GM23338 (cell line): ENCODE measurements around the gene ETF1. TPM values are rescaled to one million over a fixed set of nuclear protein-coding genes. Genes with fewer than 3 reads are reported as not detected.

Experiments used
- ATAC-seq: fragments of 200-7000 bp; cut with Tn5 transposase; 3 replicates; pipeline ENCODE4 v1.9.1; 2020
- DNase-seq: peaks from one replicate; pipeline ENCODE4 v3.0.0-alpha.2; 2015; ENCODE audit warnings: low spot score
- H2AFZ ChIP-seq: fragments of 200-600 bp; sonication (generic); 2 replicates; pipeline ENCODE4 v1.8.0; 2016; ENCODE audit warnings: antibody characterized with exemption, mild to moderate bottlenecking, moderate library complexity
- H3F3A ChIP-seq: fragments of 200-600 bp; sonication (generic); replicated peaks from 2 replicates; pipeline ENCODE4 v1.8.0; 2017; ENCODE audit warnings: antibody characterized with exemption, mixed run types, low read depth
- H3K27ac ChIP-seq: fragments of 200-600 bp; sonication (generic); 2 replicates; pipeline ENCODE4 v1.6.1; 2016; ENCODE audit warnings: low read depth
- H3K27me3 ChIP-seq: fragments of 200-600 bp; sonication (generic); 2 replicates; pipeline ENCODE4 v1.8.0; 2016; ENCODE audit warnings: mild to moderate bottlenecking, mixed run types, moderate library complexity; ENCODE audit not compliant: insufficient read depth
- H3K36me3 ChIP-seq: fragments of 200-600 bp; sonication (generic); 2 replicates; pipeline ENCODE4 v1.8.0; 2016; ENCODE audit warnings: mild to moderate bottlenecking; ENCODE audit not compliant: insufficient read depth
- H3K4me1 ChIP-seq: fragments of 200-600 bp; sonication (generic); 2 replicates; pipeline ENCODE4 v1.8.0; 2016; ENCODE audit warnings: mild to moderate bottlenecking, moderate library complexity; ENCODE audit not compliant: insufficient read depth
- H3K4me2 ChIP-seq: fragments of 200-600 bp; sonication (generic); 2 replicates; pipeline ENCODE4 v1.7.1; 2017; ENCODE audit warnings: mixed run types
- H3K4me3 ChIP-seq: fragments of 200-600 bp; sonication (generic); 2 replicates; pipeline ENCODE4 v1.6.1; 2016; ENCODE audit warnings: mixed run types
- H3K79me2 ChIP-seq: fragments of 200-600 bp; sonication (generic); replicated peaks from 2 replicates; pipeline ENCODE4 v1.8.0; 2017; ENCODE audit warnings: mild to moderate bottlenecking; ENCODE audit not compliant: insufficient read depth
- H3K9me2 ChIP-seq: fragments of 200-600 bp; sonication (generic); 2 replicates; pipeline ENCODE4 v1.8.0; 2017; ENCODE audit not compliant: insufficient read depth
- H4K20me1 ChIP-seq: fragments of 200-600 bp; sonication (generic); replicated peaks from 2 replicates; pipeline ENCODE4 v1.8.0; 2017; ENCODE audit warnings: mild to moderate bottlenecking; ENCODE audit not compliant: insufficient read depth
- H3K27ac Mint-ChIP-seq: 2 replicates; pipeline ENCODE4 v1.8.0; 2020; ENCODE audit warnings: inconsistent platforms, mild to moderate bottlenecking, moderate library complexity, mixed read lengths
- H3K27me3 Mint-ChIP-seq: 3 replicates; pipeline ENCODE4 v1.8.0; 2022; ENCODE audit warnings: low read depth, mild to moderate bottlenecking, moderate library complexity, mixed read lengths, inconsistent platforms; ENCODE audit not compliant: insufficient read depth, poor library complexity
- H3K36me3 Mint-ChIP-seq: 3 replicates; pipeline ENCODE4 v1.8.0; 2021; ENCODE audit warnings: low read depth, mild to moderate bottlenecking, inconsistent platforms, moderate library complexity, mixed read lengths
- H3K4me1 Mint-ChIP-seq: 3 replicates; pipeline ENCODE4 v1.8.0; 2020; ENCODE audit warnings: mild to moderate bottlenecking, inconsistent platforms, mixed read lengths
- H3K4me3 Mint-ChIP-seq: 3 replicates; pipeline ENCODE4 v1.8.0; 2021; ENCODE audit warnings: moderate library complexity, mild to moderate bottlenecking, inconsistent platforms, mixed read lengths
- H3K9me3 Mint-ChIP-seq: 3 replicates; pipeline ENCODE4 v1.8.0; 2020; ENCODE audit warnings: moderate library complexity, mild to moderate bottlenecking, inconsistent platforms, mixed read lengths
- CREB1 ChIP-seq: fragments of 250-450 bp; sonication (Bioruptor Pico); IDR thresholded peaks from 2 replicates; pipeline ENCODE4 v1.5.0; 2020; ENCODE audit warnings: low read depth, mild to moderate bottlenecking, moderate library complexity
- EZH2 ChIP-seq: fragments of 200-600 bp; sonication (generic); IDR thresholded peaks from one replicate; pipeline ENCODE4 v1.8.0; 2017; ENCODE audit warnings: antibody characterized with exemption, mild to moderate bottlenecking, low read depth; ENCODE audit not compliant: unreplicated experiment
- EZH2phosphoT487 ChIP-seq: fragments of 200-600 bp; sonication (generic); IDR thresholded peaks from one replicate; pipeline ENCODE4 v1.8.1; 2018; ENCODE audit warnings: antibody characterized with exemption; ENCODE audit not compliant: unreplicated experiment
- JUNB ChIP-seq: IDR thresholded peaks from one replicate; pipeline ENCODE4 v1.6.1; 2016; ENCODE audit warnings: antibody characterized with exemption; ENCODE audit not compliant: unreplicated experiment
- NANOG ChIP-seq: IDR thresholded peaks from 2 replicates; pipeline ENCODE4 v1.6.1; 2016; ENCODE audit warnings: antibody characterized with exemption, borderline replicate concordance
- POLR2AphosphoS5 ChIP-seq: IDR thresholded peaks from 2 replicates; pipeline ENCODE4 v1.6.1; 2016; ENCODE audit warnings: antibody characterized with exemption, low read depth
- ZNF114 ChIP-seq: fragments of 250-450 bp; sonication (Bioruptor Pico); IDR thresholded peaks from 2 replicates; pipeline ENCODE4 v1.5.0; 2020; ENCODE audit warnings: mild to moderate bottlenecking, moderate library complexity
- ZNF331 ChIP-seq: fragments of 250-450 bp; sonication (Bioruptor Pico); IDR thresholded peaks from 2 replicates; pipeline ENCODE4 v1.5.0; 2020; ENCODE audit warnings: low read depth, mild to moderate bottlenecking, moderate library complexity
- ZNF462 ChIP-seq: fragments of 250-450 bp; sonication (Bioruptor Pico); IDR thresholded peaks from 2 replicates; pipeline ENCODE4 v1.5.0; 2020; ENCODE audit warnings: mild to moderate bottlenecking, moderate library complexity
- polyA plus RNA-seq: library from polyadenylated mRNA; unstranded; fragments of >200 nt; fragmentation: Nextera tagmentation; extraction: Ambion mirVana; gene quantifications from 2 replicates; pipeline ENCODE4 v1.2.1, GENCODE V29; 2016
- total RNA-seq: library from RNA; depleted of rRNA; stranded (reverse); fragments of >200 nt; shearing (Covaris generic); gene quantifications from 2 replicates; pipeline ENCODE4 v1.2.3, GENCODE V29; 2014
- TF ChIP-seq, protein P1 (sequence below), 2 experiments: fragments of 200-600 bp in 1 of 2; sonication (generic) in 1 of 2; conservative IDR thresholded peaks; 2 replicates each; pipeline versions ENCODE4 v1.5.1 to v1.6.1; 2016 to 2017; ENCODE audit warnings: antibody characterized with exemption in 2 of 2, low read depth in 2 of 2, mild to moderate bottlenecking in 2 of 2, moderate library complexity in 1 of 2
- TF ChIP-seq, protein P2 (sequence below): IDR thresholded peaks from one replicate; pipeline ENCODE4 v1.6.1; 2018; ENCODE audit warnings: antibody characterized with exemption; ENCODE audit not compliant: unreplicated experiment

Gene ETF1
- total and polyA plus RNA-seq, 2 experiments from 2014 or later: 68.9 to 136 TPM

- H3K36me3 Mint-ChIP-seq: peaks cover 93% of the 10 kb centered on the region
- no peak overlapping the region for H3K27ac Mint-ChIP-seq
- H3K4me3 Mint-ChIP-seq: no peak overlapping the region
- no peak overlapping the region for H3K27ac ChIP-seq
- H2AFZ ChIP-seq: no peak overlapping the region
- TF ChIP-seq NANOG: no peak
- H3K4me3 ChIP-seq: no peak overlapping the region
- no peaks in the 10 kb centered on the region for H3K9me2 ChIP-seq
- no peak for DNase-seq
- H3K4me2 ChIP-seq: no peak overlapping the region
- peaks cover 5% of the 10 kb centered on the region for H3K27me3 Mint-ChIP-seq
- peaks cover 82% of the 10 kb centered on the region for H3K36me3 ChIP-seq
- peaks cover 40% of the 10 kb centered on the region for H3K79me2 ChIP-seq
- H3K4me1 Mint-ChIP-seq: peaks cover 3% of the 10 kb centered on the region; the same call in 1 of the 3 replicates
- ATAC-seq: no peak
- H3K27me3 ChIP-seq: no peaks in the 10 kb centered on the region
- H3K9me3 Mint-ChIP-seq: no peaks in the 10 kb centered on the region
- 0 out of 2 replicates have a peak, but pooled peaks cover 9% of the 10 kb centered on the region for H3F3A ChIP-seq
- H3K4me1 ChIP-seq: no peaks in the 10 kb centered on the region
- H4K20me1 ChIP-seq: peaks cover 59% of the 10 kb centered on the region
Observed at GRCh38 chr5:138514021-138514420, 29.0 kb downstream of the ETF1 start.

- H3K4me2 ChIP-seq: no peak overlapping the region
- no peaks in the 10 kb centered on the region for H3K9me2 ChIP-seq
- H3K36me3 Mint-ChIP-seq: peaks cover 70% of the 10 kb centered on the region
- peaks cover 25% of the 10 kb centered on the region for H3F3A ChIP-seq
- H3K36me3 ChIP-seq: peaks cover 50% of the 10 kb centered on the region
- H3K9me3 Mint-ChIP-seq: no peaks in the 10 kb centered on the region; the same call in 2 of the 3 replicates
- no peaks in the 10 kb centered on the region for H3K27me3 ChIP-seq
- H3K27me3 Mint-ChIP-seq: peaks cover 10% of the 10 kb centered on the region
- no peak for DNase-seq
- no peak overlapping the region for H3K27ac Mint-ChIP-seq
- H3K4me3 Mint-ChIP-seq: no peak overlapping the region
- H2AFZ ChIP-seq: no peak overlapping the region
- peaks cover 32% of the 10 kb centered on the region for H4K20me1 ChIP-seq
- no peak; the same call in 2 of the 3 replicates for ATAC-seq
- H3K4me1 ChIP-seq: no peaks in the 10 kb centered on the region
- no peak overlapping the region for H3K4me3 ChIP-seq
- 0 out of 2 replicates have a peak, but pooled peaks cover 4% of the 10 kb centered on the region for H3K79me2 ChIP-seq
- H3K27ac ChIP-seq: no peak overlapping the region
- H3K4me1 Mint-ChIP-seq: 0 out of 3 replicates have a peak, but pooled peaks cover under 1% of the 10 kb centered on the region
- TF ChIP-seq JUNB: no peak
- no peak for TF ChIP-seq NANOG
- TF ChIP-seq, protein P1, sequence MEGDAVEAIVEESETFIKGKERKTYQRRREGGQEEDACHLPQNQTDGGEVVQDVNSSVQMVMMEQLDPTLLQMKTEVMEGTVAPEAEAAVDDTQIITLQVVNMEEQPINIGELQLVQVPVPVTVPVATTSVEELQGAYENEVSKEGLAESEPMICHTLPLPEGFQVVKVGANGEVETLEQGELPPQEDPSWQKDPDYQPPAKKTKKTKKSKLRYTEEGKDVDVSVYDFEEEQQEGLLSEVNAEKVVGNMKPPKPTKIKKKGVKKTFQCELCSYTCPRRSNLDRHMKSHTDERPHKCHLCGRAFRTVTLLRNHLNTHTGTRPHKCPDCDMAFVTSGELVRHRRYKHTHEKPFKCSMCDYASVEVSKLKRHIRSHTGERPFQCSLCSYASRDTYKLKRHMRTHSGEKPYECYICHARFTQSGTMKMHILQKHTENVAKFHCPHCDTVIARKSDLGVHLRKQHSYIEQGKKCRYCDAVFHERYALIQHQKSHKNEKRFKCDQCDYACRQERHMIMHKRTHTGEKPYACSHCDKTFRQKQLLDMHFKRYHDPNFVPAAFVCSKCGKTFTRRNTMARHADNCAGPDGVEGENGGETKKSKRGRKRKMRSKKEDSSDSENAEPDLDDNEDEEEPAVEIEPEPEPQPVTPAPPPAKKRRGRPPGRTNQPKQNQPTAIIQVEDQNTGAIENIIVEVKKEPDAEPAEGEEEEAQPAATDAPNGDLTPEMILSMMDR (conservative IDR thresholded peaks at IDR 0.05; ENCODE audit: low read depth in 2 of 2): no peak
- no peak for TF ChIP-seq EZH2phosphoT487
- TF ChIP-seq ZNF462: no peak
- TF ChIP-seq, protein P2, sequence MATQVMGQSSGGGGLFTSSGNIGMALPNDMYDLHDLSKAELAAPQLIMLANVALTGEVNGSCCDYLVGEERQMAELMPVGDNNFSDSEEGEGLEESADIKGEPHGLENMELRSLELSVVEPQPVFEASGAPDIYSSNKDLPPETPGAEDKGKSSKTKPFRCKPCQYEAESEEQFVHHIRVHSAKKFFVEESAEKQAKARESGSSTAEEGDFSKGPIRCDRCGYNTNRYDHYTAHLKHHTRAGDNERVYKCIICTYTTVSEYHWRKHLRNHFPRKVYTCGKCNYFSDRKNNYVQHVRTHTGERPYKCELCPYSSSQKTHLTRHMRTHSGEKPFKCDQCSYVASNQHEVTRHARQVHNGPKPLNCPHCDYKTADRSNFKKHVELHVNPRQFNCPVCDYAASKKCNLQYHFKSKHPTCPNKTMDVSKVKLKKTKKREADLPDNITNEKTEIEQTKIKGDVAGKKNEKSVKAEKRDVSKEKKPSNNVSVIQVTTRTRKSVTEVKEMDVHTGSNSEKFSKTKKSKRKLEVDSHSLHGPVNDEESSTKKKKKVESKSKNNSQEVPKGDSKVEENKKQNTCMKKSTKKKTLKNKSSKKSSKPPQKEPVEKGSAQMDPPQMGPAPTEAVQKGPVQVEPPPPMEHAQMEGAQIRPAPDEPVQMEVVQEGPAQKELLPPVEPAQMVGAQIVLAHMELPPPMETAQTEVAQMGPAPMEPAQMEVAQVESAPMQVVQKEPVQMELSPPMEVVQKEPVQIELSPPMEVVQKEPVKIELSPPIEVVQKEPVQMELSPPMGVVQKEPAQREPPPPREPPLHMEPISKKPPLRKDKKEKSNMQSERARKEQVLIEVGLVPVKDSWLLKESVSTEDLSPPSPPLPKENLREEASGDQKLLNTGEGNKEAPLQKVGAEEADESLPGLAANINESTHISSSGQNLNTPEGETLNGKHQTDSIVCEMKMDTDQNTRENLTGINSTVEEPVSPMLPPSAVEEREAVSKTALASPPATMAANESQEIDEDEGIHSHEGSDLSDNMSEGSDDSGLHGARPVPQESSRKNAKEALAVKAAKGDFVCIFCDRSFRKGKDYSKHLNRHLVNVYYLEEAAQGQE: no peak
- TF ChIP-seq POLR2AphosphoS5: no peak
- no peak for TF ChIP-seq ZNF114 (CRISPR knock-in tag)
- TF ChIP-seq ZNF331: no peak
- no peak for TF ChIP-seq EZH2
- TF ChIP-seq CREB1 (CRISPR knock-in tag): no peak
Observed at GRCh38 chr5:138508958-138509357, 34.1 kb downstream of the ETF1 start.
